ENCODE results near the gene RFPL1. TPM values are rescaled to one million over a fixed set of nuclear protein-coding genes. Genes with fewer than 3 reads are reported as not detected.

RFPL1 gene
- polyA plus RNA-seq, 4 donors: 1.0 to 1.8 (median 1.2) TPM

DNA sequence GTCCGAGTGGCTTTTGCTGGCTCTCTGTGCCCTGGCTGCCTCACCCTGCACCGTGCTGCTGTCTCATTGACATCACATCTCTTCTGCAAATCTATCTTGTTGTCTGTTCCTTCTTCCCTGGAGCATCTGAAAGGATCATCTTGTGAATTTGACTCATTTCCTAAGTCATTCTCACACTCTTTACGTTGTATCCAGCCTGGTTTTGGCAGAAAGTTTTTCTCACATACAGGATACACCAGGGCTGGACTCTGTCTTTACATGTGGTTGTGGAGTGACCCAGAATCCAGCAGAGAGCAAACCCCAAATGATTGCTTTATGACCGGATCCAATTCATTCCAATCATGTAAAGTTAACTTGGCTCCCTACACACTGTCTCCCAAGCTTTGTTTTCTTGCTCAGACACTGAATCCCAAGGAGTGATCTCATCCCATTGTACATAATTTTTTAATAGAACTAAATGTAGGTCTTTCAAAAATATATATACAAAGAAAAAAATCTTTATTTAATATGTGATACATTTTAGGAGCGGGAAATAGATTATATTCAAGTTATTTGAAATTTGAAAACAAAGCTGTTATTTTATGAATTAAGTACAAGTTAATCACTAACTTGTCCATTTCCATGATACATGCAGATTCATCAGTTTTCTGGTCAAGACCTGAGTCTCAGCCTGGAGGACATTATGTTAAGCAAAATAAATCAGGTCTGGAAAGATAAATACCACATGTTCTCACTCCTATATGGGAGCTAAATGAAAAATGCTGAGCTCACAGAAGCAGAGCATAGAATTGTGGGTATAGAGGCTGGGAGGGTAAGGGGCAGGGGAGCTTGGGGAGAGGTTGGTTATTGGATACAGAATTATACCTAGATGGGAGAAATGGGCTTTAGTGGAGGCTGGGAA is 2.9 kb upstream of the RFPL1 start:
- DNase-seq (ENCODE audit: low read depth in 4 of 4, low spot score in 2 of 4): no peak

DNA sequence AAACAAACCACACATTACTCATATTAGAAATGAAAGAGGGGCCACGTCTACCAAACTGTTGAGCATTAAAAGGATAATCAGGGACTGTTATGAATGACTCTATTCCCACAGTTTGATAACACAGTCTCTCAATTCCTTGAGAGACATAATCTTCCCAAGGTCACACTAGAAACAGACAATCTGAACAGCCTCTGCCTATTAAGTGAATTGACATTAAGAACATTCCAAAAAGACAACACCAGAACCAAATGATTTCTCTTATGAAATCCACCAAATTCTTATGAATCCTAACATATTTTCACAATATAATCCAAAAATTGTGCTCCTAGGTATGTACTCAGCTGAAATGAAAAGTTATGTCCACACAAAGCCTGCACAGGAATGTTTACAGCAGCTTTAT is 4.6 kb downstream of the RFPL1 start:
- DNase-seq (ENCODE audit: low read depth in 4 of 4, low spot score in 2 of 4): no peak

DNA sequence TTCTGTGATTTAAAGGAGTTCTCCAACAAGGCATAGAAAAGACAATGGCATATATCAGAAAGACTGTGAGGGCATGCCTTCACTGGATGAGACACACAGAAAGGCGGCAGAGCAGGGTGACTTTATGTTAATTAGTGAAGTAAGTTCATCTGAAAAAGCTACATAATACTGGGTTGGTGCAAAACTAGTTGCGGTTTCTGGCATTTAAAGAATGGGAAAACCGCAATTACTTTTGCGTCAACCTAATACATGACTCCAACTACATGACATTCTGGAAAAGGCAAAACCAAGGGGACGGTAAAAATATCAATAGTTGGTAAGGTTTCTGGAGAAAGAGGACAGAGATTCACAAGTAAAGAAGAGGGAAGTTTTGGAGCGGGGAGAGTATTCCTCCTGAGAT is 5.1 kb downstream of the RFPL1 start:
- no peak for DNase-seq (ENCODE audit: low read depth in 4 of 4, low spot score in 2 of 4)

DNA sequence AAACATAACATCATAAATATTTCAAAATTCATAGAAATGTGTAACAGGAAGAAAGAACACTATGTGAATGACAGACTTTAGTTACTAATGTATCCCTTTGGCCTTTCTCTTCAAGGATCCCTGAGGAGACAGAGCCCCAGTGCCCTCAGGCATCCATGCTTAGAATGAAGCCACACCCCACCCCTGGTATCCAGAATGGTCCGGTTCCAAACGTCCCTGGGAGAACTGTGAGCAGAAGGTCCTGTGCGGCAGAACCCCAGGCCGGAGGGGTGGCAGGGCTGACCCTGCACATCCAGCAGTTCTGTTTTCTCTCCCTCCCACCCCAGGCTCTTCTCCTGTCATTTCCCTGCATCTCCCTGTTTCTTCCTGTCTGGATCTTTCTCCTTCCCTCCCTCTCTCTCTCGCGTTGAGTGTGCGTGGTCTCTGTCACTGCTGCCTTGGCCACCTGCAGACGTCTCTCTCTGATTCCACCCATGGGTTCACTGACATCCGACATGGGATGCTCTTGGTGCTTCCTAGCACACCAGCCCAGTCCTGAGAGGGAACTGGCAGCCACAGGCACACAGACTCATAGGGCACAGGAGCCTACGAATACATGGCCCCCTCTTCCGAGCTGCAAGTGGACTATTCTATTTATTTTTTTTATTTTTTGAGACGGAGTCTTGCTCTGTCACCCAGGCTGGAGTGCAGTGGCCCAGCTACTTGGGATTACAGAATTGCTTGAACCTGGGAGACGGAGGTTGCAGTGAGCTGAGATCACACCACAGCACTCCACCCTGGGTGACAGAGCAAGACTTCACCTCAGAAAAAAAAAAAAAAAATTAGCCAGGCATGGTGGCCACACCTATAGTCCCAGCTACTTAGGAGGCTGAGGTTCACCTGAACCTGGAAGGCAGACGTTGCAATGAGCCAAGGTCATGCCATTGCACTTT is 5.7 kb downstream of the RFPL1 start:
- DNase-seq (ENCODE audit: low read depth in 4 of 4, low spot score in 2 of 4): no peak

DNA sequence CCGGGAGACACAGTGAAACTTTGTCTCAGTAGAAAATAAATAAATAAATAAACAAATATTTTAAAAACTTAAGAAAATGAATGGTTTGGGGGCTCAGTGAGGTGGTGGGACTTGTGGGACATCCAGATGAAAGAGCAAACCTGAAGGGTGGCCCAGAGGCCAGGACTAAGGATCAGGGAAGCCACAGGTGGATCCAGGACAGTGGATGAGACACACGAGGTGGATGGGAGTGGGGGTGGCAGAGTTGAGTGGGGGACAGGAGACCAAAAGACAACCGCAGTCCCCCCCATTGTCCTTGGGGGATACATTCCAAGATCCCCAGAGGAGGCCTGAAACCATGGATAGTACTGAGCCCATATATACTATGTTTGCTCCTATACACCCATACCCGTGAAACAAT is 7.1 kb downstream of the RFPL1 start:
- DNase-seq (ENCODE audit: low read depth in 4 of 4, low spot score in 2 of 4): no peak

DNA sequence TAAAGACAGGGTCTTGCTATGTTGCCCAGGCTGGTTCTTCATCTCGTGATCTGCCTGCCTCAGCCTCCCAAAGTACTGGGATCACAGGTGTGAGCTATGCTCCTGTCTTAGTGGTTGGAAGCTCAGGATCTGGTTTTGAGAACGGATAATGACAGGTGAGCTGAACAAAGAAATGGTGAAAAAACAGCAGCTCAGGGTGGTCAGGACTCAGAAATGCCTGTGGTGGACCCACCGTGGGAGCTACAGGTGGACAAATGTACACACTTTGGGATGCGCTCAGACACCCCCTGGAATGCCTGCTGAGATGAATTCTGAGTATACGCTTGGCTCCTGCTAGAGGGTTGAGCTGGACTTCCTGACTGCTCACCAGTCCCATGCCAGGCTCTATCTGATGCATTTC is 9.5 kb downstream of the RFPL1 start:
- no peak for DNase-seq (ENCODE audit: low read depth in 4 of 4, low spot score in 2 of 4)

DNA sequence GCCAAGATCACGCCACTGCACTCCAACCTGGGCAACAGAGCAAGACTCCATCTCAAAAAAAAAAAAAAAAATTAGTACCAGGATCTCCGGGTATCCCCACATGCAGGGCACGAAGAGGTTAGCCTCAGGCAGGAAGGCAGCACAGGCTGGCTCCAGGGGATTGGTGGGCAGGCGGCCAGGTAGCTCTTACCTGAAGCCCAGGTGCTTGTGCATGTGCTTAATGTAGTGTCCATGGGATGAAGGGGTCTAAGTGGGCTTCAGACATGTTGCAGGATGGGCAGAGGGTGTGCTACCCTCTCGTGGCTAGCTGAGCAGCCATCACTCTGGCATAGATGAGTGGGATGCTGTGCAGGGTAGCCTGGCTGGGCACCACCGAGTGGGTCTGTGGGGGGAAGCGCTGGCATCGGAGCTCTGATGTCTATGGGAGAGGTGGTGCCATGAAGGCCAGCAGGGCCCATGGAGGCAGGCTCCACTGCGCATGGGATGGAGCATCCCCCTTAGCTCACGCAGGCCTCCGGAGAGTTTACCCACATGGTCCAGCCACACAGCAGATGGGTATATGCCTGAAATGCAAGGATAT is 11.0 kb downstream of the RFPL1 start:
- no peak for DNase-seq (ENCODE audit: low read depth in 4 of 4, low spot score in 2 of 4)

DNA sequence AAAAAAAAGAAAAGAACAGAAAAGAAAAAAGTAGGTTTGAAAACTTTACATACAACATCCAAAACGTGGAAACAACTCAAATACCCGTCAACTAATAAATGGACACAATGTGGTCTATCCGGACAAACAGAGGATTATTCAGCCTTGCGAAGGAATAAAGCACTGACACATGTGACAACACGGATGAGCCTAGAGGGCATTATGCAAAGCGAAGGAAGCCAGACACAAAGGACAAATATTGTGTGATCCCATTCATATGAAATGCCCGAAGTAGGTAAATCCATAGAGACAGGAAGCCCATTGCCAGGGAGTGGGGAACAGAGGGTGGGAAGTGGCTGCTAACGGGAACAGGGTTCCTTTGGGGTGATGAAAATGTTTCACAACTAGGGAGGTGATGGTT is 11.8 kb downstream of the RFPL1 start:
- no peak for DNase-seq (ENCODE audit: low read depth in 4 of 4, low spot score in 2 of 4)

DNA sequence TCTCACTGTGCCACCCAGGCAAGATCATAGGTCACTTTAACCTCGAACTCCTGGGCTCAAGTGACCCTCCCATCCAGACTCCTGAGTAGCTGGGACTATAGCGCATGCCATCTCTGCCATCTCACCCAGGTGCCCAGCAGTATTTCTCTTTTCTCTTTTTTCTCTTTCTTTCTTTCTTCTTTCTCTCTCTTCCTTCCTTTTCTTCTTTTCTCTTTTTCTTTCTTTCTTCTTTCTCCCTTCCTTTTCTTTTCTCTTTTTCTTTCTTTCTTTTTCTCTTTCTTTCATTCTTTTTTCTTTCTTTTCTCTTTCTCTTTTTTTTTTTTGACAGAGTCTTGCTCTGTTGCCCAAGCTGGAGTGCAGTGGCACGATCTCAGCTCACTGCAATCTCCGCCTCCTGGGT is 13.5 kb downstream of the RFPL1 start:
- no peak for DNase-seq (ENCODE audit: low read depth in 4 of 4, low spot score in 2 of 4)

DNA sequence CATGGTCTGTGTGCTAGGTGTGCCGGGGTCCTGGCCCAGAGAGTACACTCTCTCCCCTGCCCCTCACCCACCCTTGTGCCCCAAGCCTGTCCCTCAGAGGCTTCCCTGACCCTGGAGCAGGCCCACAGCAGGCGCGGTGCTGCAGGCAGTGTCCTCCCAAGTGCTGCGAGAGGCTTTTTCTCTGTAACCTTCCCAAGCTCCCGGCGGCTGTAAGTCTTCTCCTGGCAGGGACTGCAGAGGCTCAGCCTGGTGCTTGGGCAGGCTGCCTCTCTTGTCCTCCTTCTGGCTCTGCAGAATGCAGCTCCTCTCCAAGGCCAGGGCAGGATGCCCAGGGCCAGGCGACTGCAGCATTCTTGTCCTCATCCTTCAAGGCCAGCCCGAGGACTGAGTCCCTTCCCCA is 15.9 kb downstream of the RFPL1 start:
- DNase-seq (ENCODE audit: low read depth in 4 of 4, low spot score in 2 of 4): no peak

DNA sequence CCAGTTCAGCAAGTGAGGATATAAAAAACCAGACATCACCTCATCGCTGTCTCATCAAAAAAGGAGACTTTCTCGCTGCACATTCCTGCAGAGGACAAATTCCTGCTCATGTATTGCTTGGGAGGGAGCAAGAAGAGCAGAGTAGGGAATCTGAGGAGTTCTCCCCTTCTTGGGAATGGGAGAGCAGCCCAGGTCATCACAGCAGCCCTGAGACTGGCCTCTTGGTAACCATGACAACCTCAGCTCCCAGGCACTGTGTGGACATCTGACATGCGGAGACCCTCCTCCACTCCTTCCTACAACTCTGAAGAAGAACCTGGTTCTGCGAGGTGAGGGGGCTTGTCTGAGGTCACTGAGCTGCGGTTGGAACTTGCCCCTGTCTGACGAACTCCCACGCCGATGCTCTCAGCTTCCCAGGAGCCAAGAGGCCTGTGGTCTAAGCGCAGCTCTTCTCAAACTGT is 17.9 kb downstream of the RFPL1 start:
- DNase-seq (ENCODE audit: low read depth in 4 of 4, low spot score in 2 of 4): no peak

DNA sequence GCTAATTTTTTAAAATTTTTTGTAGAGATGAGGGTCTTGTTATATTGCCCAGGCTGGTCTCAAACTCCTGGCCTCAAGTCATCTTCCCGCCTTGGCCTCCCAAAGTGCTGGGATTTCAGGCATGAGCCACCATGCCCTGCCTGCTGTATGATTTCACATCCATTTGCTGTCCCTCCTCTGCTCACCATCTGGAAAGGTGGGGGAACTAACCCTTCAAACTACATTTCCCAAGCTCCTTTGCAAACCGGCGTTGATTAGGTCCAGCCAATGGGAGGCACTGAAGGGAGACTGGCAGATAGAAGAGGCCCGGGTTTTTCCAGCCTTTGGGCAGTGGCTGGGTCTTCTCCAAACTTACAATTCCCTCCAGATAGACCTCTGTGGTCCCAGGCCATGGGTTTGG is 19.3 kb downstream of the RFPL1 start:
- no peak for DNase-seq (ENCODE audit: low read depth in 4 of 4, low spot score in 2 of 4)

DNA sequence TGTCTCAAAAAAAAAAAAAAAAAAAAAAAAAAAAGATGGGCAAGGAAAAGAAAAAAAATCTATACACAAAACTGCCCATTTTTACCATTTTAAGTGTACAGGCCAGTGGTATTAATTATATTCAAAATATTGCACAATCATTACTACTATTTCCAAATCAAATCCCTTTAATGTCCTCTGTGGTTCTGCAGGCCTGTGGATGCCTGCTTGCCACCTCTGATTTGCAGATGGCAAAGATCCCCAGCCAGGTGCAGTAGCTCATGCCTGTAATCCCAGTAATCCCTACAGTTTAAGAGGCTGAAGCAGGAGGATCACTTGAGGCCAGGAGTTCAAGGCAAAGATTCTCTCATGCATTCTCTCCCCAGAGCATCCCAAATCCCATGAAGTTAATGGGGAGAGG is 20.2 kb downstream of the RFPL1 start:
- no peak for DNase-seq (ENCODE audit: low read depth in 4 of 4, low spot score in 2 of 4)

DNA sequence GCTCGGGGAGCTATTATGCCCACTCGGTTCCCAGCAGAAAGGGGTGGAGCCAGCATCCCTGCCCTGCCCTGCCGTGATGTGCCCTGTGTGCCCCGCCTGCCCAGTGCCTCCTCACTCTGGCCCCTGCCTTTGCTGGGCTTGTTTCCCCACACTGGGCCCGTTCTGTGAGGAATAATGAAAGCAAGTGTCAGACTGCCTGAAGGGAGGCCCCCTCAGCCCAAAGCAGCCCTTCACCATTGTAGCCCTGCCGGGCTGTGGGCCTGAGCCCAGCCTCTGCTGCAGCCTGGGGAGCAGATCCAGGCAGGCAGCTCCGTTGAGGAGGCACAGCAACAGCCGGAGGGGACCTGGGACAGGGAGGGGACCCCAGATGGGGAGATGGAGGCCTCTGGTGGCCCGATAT is 21.4 kb downstream of the RFPL1 start:
- no peak for DNase-seq (ENCODE audit: low read depth in 4 of 4, low spot score in 2 of 4)

DNA sequence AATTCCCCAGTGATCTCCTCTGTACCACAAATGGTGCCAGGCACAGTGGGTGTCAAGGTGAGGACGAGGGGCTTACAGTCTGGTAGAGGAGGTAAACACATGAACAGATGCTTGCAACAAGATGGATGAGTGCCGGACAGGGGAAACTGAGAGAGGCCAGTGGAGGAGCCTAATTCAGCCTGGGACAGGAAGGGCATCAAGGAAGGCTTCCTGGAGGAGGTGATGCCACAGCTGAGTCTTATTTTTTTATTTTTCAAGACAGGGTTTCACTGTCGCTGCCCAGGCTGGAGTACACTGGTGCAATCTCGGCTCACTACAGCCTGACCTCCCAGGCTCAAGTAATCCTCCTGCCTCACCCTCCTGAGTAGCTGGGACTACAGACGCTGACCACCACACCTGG is 22.9 kb downstream of the RFPL1 start:
- no peak for DNase-seq (ENCODE audit: low read depth in 4 of 4, low spot score in 2 of 4)

DNA sequence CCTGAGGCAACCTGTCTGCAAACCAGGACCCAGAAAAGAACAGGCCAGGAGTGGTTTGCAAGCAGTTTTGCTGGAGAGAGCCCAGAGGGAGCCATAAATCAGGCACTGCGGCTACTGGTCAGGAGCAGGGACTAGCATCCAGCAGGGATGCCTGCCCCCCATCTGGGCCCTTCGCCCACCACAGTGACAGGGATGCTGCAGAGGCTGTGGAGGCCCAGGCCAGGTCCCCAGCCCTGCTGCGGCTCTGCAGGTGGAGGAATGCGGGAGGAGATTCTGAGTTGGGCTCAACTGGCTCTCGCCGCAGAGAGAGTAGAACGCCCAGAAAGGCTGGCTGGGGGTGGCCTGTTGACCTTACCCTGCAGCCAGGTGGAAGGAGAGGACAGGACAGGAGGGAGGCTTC is 25.2 kb downstream of the RFPL1 start:
- no peak for DNase-seq (ENCODE audit: low read depth in 4 of 4, low spot score in 2 of 4)

DNA sequence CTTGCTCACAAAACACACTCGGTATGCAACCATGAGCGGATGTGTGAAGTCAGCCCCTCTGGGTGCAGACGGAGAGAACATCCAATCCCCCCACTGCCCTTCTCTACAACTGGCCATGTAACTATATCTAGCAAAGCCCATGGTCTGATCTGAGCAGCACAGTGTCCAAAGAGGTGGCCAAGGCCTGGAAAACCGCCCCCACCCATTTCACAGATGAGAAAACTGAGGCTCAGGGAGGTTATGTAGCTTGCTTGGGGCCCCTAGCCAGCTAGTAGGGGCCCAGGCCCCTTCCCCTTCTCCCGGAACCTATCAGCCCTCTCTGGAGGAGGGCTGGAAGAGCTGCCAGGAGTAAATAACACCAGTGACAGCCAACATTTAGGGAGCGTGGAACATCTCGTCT is 26.2 kb downstream of the RFPL1 start:
- no peak for DNase-seq (ENCODE audit: low read depth in 4 of 4, low spot score in 2 of 4)

DNA sequence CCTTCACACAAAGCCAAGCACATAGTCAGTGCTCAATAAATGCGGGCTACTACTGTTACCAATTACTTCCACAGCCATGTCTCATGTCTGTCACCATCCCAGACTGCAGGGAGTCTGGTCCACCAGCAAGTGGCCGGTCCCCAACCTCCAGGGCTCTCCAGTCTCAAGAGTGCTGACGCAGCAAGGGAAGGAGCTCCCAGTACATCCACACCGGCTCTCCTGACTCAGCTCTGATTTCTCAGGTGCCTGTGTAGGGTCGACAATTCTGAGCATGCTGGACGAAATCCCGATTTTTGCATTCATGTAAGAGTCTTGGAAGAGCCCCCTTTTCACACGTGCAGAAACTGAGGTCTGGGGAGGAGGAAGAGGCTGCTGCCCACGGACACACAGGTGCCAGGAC is 31.4 kb downstream of the RFPL1 start:
- DNase-seq (ENCODE audit: low read depth in 4 of 4, low spot score in 2 of 4): no peak

DNA sequence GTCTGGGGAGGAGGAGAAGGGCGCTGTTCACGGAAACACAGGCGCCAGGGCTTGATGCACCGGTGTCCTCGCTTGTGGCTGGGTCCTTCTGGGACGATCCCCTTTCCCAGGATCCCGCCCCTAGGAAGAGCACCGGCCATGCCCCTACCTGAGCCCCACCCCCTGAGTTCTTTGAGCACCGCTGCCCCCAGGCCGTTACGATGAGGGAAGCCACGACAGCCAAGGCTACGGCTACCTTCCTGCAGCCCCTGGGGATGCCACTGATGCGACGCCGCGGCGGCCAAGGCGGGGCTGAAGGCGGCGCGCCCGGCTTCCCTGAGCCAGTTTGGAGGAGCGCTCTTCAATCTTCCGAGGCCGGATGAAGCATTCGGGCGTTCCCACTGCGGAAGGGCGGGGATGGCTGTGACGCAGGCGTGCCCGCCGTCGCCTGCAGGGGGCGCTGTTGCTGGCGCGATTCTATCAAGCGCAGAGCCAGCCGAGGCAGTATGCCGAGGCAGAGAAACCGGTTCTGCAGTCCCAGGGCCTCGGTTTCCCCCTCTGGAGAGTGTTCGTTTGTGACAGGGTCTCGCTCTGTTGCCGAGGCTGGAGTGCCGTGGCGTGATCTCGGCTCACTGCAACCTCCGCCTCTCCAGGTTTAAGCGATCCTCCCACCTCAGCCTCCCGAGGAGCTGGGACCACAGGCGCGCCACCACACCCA is 31.9 kb downstream of the RFPL1 start:
- no peak for DNase-seq (ENCODE audit: low read depth in 4 of 4, low spot score in 2 of 4)

DNA sequence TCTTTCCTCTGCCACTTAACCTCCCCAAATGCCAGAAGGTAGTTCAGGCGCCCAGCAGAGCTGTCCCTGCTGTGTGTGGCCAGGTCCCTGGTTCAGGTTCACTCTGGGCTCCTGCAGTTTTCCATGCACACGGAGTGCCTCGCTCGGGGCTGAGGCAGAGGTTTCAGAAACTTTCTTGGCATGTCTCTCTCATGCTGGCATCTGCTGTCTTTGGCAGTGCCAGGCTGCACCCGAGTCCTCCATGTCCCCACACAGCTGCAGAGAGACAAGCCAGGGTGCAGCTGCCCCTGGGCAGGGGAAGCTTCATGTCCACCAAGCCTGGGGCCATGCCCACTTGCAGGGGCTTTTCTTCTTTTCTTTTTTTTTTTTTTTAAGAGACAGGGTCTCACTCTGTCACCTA is 34.6 kb downstream of the RFPL1 start:
- no peak for DNase-seq (ENCODE audit: low read depth in 4 of 4, low spot score in 2 of 4)

DNA sequence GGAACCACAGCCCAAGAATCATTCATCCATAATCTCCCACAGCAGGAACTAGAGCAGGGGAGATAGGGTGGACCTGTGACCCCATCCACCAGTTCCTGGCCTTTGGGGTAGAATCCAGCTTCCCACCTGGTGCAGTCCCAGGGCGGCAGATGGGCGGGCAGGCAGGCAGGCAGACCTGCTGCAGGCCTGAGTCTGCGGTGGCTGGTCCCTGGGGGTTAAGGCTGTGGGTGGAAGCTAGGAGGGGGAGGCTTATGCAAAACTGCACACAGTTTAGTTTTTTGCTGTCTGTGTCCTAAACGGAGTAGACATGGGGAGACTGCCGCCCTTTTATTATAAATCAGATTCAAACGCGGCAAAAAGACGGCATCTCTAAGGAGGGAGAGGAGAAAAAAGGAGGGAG is 37.2 kb downstream of the RFPL1 start:
- no peak for DNase-seq (ENCODE audit: low read depth in 4 of 4, low spot score in 2 of 4)
